Thyroid gland (tissue), 4 donors: Measurements from ENCODE around the gene DOCK3. TPM values are rescaled to one million over a fixed set of nuclear protein-coding genes. Genes with fewer than 3 reads are reported as not detected.

ENCODE experiments used
- DNase-seq, 2 donors: peaks; one replicate each; pipeline ENCODE4 v3.0.0-alpha.2; 2019
- H3K27ac ChIP-seq, 3 donors: fragments of 200-600 bp; sonication (generic); 1 replicate in 2 of 3; 2 replicates in 1 of 3; pipeline ENCODE4 v1.5.1; 2016 to 2019; ENCODE audit warnings: mild to moderate bottlenecking in 1 of 3, moderate library complexity in 1 of 3
- H3K27me3 ChIP-seq: fragments of 200-600 bp; sonication (generic); one replicate; pipeline ENCODE4 v1.5.1; 2019
- H3K36me3 ChIP-seq, 2 donors: fragments of 200-600 bp; sonication (generic); one replicate each; pipeline ENCODE4 v1.5.1; 2016 to 2019
- H3K4me1 ChIP-seq, 2 donors: fragments of 200-600 bp; sonication (generic); one replicate each; pipeline ENCODE4 v1.5.1; 2017 to 2019
- H3K4me3 ChIP-seq, 3 donors: fragments of 200-600 bp; sonication (generic); replicated peaks in 1 of 3; 1 replicate in 2 of 3; 2 replicates in 1 of 3; pipeline ENCODE4 v1.5.1; 2016; ENCODE audit warnings: mild to moderate bottlenecking in 1 of 3
- H3K9me3 ChIP-seq: fragments of 200-600 bp; sonication (generic); one replicate; pipeline ENCODE4 v1.5.1; 2017
- CTCF ChIP-seq, 6 experiments: fragments of 200-600 bp in 3 of 6; fragments of 450-650 bp in 3 of 6; sonication (generic) in 3 of 6; IDR thresholded peaks; one replicate each; pipeline ENCODE4 v1.5.1; 2016 to 2019; ENCODE audit warnings: antibody characterized with exemption in 6 of 6, mild to moderate bottlenecking in 2 of 6, inconsistent platforms in 1 of 6, moderate library complexity in 1 of 6
- POLR2A ChIP-seq, 2 donors: fragments of 450-650 bp; IDR thresholded peaks; one replicate each; pipeline ENCODE4 v1.6.1; 2017; ENCODE audit warnings: antibody characterized with exemption in 2 of 2, mild to moderate bottlenecking in 2 of 2, moderate library complexity in 1 of 2
- WGBS, 2 donors: methylation state at CpG; one replicate each; pipeline ENCODE4 v1.1.5; 2017; 5-methylcytosine and 5-hydroxymethylcytosine counted together
- intact Hi-C: fragments of 100-400 bp; cut with DNase I; formaldehyde crosslinking; loops from one replicate; pipeline ENCODE4 v1.15.1; 2023
- total RNA-seq, 4 donors: library from RNA; depleted of rRNA; stranded (reverse); fragments of >200 nt; gene quantifications; one replicate each; pipeline ENCODE4 v1.2.3, GENCODE V29; 2016

Gene DOCK3
- total RNA-seq, 4 donors from 2014 or later, result 15.7 to 54.2 (median 21.1) TPM

DNA sequence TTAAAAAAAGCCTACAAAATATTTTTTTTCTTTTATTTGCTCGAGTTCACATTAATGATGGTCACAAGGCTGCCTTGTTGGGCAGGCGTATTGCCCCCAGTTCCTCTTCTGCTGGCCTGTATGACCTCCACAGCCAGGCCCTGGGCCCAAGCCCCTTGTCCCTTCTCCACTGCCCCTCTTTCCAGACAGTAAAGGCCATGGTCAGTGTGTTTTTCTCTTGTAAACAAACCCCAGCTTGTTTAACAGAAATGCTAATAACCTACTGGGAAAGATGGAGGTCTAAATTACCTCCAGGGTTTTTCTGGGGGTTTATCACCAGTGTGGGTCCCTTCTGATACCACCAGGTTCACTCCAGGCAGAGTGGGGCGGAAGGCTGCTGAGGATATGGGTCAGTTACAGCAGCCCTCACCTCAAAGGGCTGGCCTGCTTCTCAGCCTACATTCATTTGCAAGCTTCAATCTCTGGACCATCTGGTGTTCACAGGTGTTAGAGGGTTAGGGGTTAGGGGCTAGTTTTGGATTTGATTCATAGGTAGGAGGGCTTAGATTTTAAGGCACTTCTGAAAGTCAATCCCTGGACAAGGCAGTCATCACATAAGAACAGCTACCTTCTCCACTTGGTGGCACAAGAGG, 708.3 kb downstream of the DOCK3 start:
- WGBS, 2 donors, result 91 to 97% methylated on average over 3 of the region's 3 CpGs
- TF ChIP-seq POLR2A (IDR thresholded peaks at IDR 0.05), result no peak
- TF ChIP-seq CTCF (IDR thresholded peaks at IDR 0.05), result no peak
- intact Hi-C loops, result loop anchor here (5.0 to 10.0 kb wide), 2 partner anchors 592 to 766 kb away; partner anchors contain the start of genes ABHD14A, ABHD14B and MAPKAPK3
- Histone ChIP-seq H3K27me3 (no peaks in the 10 kb centered on the region), H3K4me3 (no peak overlapping the region), H3K4me1 (peaks cover 16 to 33% of the 10 kb centered on the region in 2 donors), H3K36me3 (peaks cover 5 to 9% of the 10 kb centered on the region in 2 donors), H3K9me3 (no peaks in the 10 kb centered on the region), H3K27ac (no peak overlapping the region)
- no peak for DNase-seq

DNA sequence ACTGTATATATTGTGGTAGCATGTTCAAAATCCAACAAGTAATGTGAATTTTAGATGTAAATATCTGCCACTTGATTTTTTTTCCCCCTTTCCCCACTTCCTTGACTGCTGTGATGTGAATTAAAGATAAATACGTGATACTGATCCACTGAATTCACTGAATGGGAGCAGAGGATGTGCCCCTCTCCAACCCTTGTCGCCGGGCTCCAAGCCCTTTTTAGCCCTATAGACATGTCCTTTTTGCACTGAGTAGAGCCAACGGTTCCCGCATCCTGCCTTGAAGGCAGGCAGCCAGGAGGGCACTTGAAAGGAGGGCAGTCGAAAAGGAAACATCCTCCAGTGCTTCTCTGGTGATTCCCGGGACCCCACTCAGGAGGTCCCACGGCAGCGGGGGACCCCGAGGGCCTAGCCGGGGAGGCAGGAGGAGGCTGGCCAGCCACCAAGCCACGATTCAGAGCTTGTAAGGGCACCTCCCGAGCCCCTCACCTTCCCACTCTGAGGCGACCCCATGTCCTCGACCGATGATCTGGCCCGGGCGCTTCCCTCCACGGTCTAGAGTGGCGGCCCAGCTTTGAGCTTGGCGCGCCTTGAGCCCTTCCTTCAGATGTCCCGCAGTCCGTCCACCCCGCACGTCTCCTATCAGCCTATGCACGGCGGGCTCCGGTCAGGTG, 709.5 kb downstream of the DOCK3 start:
- peak overlapping the region; percentile 29 to 81 (median 64) for H3K4me3 ChIP-seq
- intact Hi-C loops, result loop anchor here (5.0 to 10.0 kb wide), 2 partner anchors 591 to 767 kb away; partner anchors contain the start of genes ABHD14A, ABHD14B and MAPKAPK3
- peak in 1 of 2 donors; percentile 55 for DNase-seq
- TF ChIP-seq CTCF (IDR thresholded peaks at IDR 0.05), result no peak
- TF ChIP-seq POLR2A (IDR thresholded peaks at IDR 0.05), result no peak
- H3K4me1 ChIP-seq, result peaks cover 24 to 44% of the 10 kb centered on the region in 2 donors
- H3K36me3 ChIP-seq, result peaks cover 10 to 17% of the 10 kb centered on the region in 2 donors
- peak overlapping the region; percentile 84 to 96 (median 90) for H3K27ac ChIP-seq
- no peaks in the 10 kb centered on the region for H3K27me3 ChIP-seq
- no peaks in the 10 kb centered on the region for H3K9me3 ChIP-seq
- 0% methylated on average over 21 to 22 of the region's 29 CpGs for WGBS, 2 donors

DNA sequence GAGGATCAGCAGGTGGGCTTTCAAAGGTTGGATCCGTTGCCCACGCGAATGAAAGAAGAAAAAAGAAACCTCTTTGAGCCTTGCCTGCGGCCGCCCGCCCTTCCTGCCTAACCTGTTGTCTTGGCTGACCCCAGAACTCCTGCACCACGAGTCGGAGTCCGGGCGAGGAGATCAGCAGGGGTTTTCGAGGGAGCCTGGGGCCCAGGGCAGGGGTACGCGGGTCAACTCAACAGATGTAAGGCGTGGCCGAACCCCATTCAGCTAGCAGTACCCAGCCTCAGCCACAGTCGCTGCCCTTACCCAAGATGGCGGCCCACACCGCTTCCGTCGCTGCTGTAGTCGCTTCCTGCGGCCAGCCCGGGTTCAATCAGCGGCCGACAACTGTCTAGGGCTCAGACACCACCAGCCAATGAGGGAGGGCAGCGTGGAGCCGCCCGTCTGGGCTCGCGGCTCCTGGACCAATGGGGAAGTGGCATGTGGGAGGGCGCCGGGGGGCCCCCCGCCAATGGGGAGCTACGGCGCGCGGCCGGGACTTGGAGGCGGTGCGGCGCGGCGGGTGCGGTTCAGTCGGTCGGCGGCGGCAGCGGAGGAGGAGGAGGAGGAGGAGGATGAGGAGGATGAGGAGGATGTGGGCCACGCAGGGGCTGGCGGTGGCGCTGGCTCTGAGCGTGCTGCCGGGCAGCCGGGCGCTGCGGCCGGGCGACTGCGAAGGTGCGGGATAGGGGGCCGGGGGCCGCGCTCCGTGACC, 710.2 kb downstream of the DOCK3 start, which contains the start of gene MANF:
TSS of gene MANF (plus strand) at position 566 of the 748 bp plus-strand sequence. CDS start at position 618, 52 bp downstream.
- WGBS, 2 donors, result 1% methylated on average over 30 to 43 of the region's 65 CpGs
- intact Hi-C loops, result loop anchor here (5.0 to 10.0 kb wide), 2 partner anchors 590 to 768 kb away; partner anchors contain the start of genes ABHD14A, ABHD14B and MAPKAPK3

DNA sequence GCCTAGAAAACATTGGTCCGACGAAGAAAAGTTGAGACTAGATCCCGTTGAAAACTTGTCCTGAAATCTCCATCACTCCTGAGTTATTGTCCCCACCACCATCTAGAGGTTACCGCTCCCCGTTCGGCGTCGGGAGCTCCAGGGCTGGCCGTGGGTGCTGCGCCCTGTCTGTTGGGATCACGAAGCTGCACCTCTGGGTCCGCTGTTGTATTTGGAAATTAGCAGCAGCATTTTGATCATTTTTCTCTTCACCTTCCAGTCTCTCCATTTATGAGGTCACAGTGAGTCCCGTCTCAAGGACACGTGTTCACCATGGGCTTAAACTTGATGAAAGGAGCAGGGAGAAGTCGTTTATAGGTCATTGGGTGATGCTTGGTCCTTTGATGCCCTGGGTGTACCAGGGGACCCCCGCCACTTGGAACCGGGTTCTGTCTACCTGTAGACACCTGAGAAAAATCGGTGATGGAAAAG, 710.9 kb downstream of the DOCK3 start:
- H3K36me3 ChIP-seq, result peaks cover 20 to 27% of the 10 kb centered on the region in 2 donors
- DNase-seq, result no peak
- H3K27ac ChIP-seq, result peak overlapping the region; percentile 87 to 90 (median 90)
- no peaks in the 10 kb centered on the region for H3K27me3 ChIP-seq
- TF ChIP-seq POLR2A (IDR thresholded peaks at IDR 0.05), result no peak
- TF ChIP-seq CTCF (IDR thresholded peaks at IDR 0.05), result no peak
- peak overlapping the region; percentile 71 to 81 (median 71) for H3K4me3 ChIP-seq
- intact Hi-C loops, result loop anchor here (10.0 kb wide), 1 partner anchor 589 kb away; the partner anchor contains the start of genes ABHD14A and ABHD14B
- H3K9me3 ChIP-seq, result no peaks in the 10 kb centered on the region
- WGBS, 2 donors, result 2 to 3% methylated on average over 18 of the region's 18 CpGs
- peaks cover 36 to 58% of the 10 kb centered on the region in 2 donors for H3K4me1 ChIP-seq

More for the DNA sequence above, 710.2 kb downstream of the DOCK3 start, which contains the start of gene MANF:
- no peaks in the 10 kb centered on the region for H3K27me3 ChIP-seq
- DNase-seq, result peak; percentile 99
- peak within 1 kb of the TSS; percentile 87 to 96 (median 90) for H3K27ac ChIP-seq
- H3K4me3 ChIP-seq, result peak within 1 kb of the TSS; percentile 71 to 81 (median 71)
- peaks cover 29 to 51% of the 10 kb centered on the region in 2 donors for H3K4me1 ChIP-seq
- no peaks in the 10 kb centered on the region for H3K9me3 ChIP-seq
- TF ChIP-seq POLR2A (IDR thresholded peaks at IDR 0.05) (peak in 1 of 2 donors; percentile 94), CTCF (IDR thresholded peaks at IDR 0.05) (peak in 4 of 6 experiments; percentile 8 to 34 (median 23))
- peaks cover 17 to 24% of the 10 kb centered on the region in 2 donors for H3K36me3 ChIP-seq
